GM12878 (cell line): ENCODE data around the gene DESI2. TPM values are rescaled to one million over a fixed set of nuclear protein-coding genes. Genes with fewer than 3 reads are reported as not detected.

Experiments used
- ATAC-seq: fragments of 200-7000 bp; cut with Tn5 transposase; 3 replicates; pipeline ENCODE4 v1.9.1; 2020; ENCODE audit warnings: mild to moderate bottlenecking, moderate library complexity
- BruUV-seq: library from RNA; stranded (reverse); fragments of 400-500 nt; replicated peaks from 2 replicates; lab custom pipeline; 2021; lab: Mats Ljungman, UMichigan
- CTCF ChIA-PET: fragments of 300-600 bp; sonication (Branson Sonifier 250); formaldehyde crosslinking; extraction: SDS; loops from one replicate; lab custom pipeline; 2021; ENCODE audit warnings: inconsistent platforms; lab: Yijun Ruan, JAX
- POLR2A ChIA-PET: fragments of 350-600 bp; formaldehyde crosslinking; extraction: SDS; loops from one replicate; lab custom pipeline; 2021; ENCODE audit warnings: inconsistent platforms; lab: Charles Lee
- RAD21 ChIA-PET: fragments of 300-600 bp; sonication (Branson Sonifier 250); formaldehyde crosslinking; loops from one replicate; lab custom pipeline; 2023; ENCODE audit warnings: antibody characterized with exemption; ENCODE audit not compliant: unreplicated experiment; lab: Charles Lee
- SMC1A ChIA-PET: fragments of 300-600 bp; sonication (Branson Sonifier 250); formaldehyde crosslinking; loops from one replicate; lab custom pipeline; 2023; ENCODE audit not compliant: unreplicated experiment, uncharacterized antibody; lab: Charles Lee
- DNase-seq: peaks from one replicate; pipeline ENCODE4 v3.0.0-alpha.2; 2011; ENCODE audit warnings: low read depth, low spot score
- FAIRE-seq: peaks from 3 replicates; lab custom pipeline; 2011; peaks lifted over from hg19 to GRCh38; lab: Jason Lieb, UNC
- H2AFZ ChIP-seq: 2 replicates; pipeline ENCODE4 v1.6.0; 2011; ENCODE audit warnings: low read depth, low read length, control low read depth; ENCODE audit not compliant: control insufficient read depth
- H3K27ac ChIP-seq: 2 replicates; pipeline ENCODE4 v1.5.1; 2011; ENCODE audit warnings: control low read depth; ENCODE audit not compliant: control insufficient read depth, insufficient read depth
- H3K27me3 ChIP-seq, 2 experiments: replicated peaks in 1 of 2; 2 replicates each; pipeline versions ENCODE4 v1.6.0 to v1.6.1; 2011; ENCODE audit warnings: low read length in 1 of 2; ENCODE audit not compliant: control insufficient read depth in 2 of 2, insufficient read depth in 2 of 2
- H3K36me3 ChIP-seq, 2 experiments: 2 replicates each; pipeline ENCODE4 v1.5.1; 2011; ENCODE audit warnings: low read length in 1 of 2; ENCODE audit not compliant: control insufficient read depth in 2 of 2, insufficient read depth in 2 of 2
- H3K4me1 ChIP-seq: 2 replicates; pipeline ENCODE4 v1.6.1; 2011; ENCODE audit warnings: mild to moderate bottlenecking, low read length, moderate library complexity, mixed read lengths; ENCODE audit not compliant: control insufficient read depth, insufficient read depth
- H3K4me2 ChIP-seq: 2 replicates; pipeline ENCODE4 v1.6.0; 2011; ENCODE audit warnings: control low read depth; ENCODE audit not compliant: control insufficient read depth, insufficient read depth
- H3K4me3 ChIP-seq: fragments of 200-600 bp; sonication (generic); 2 replicates; pipeline ENCODE4 v1.5.1; 2016
- H3K79me2 ChIP-seq: 2 replicates; pipeline ENCODE4 v1.6.0; 2011; ENCODE audit warnings: low read length; ENCODE audit not compliant: control insufficient read depth, insufficient read depth
- H3K9ac ChIP-seq: 2 replicates; pipeline ENCODE4 v1.8.0; 2011; ENCODE audit warnings: low read length, control low read depth, mixed read lengths; ENCODE audit not compliant: control insufficient read depth, insufficient read depth
- H3K9me3 ChIP-seq: replicated peaks from 3 replicates; pipeline ENCODE4 v1.5.1; 2011; ENCODE audit warnings: mild to moderate bottlenecking, low read length; ENCODE audit not compliant: control insufficient read depth, insufficient read depth
- H4K20me1 ChIP-seq: 2 replicates; pipeline ENCODE4 v1.6.0; 2011; ENCODE audit not compliant: control insufficient read depth, insufficient read depth
- HDAC6 ChIP-seq: fragments of 200-600 bp; sonication (generic); IDR thresholded peaks from one replicate; pipeline ENCODE4 v1.8.0; 2017; ENCODE audit warnings: antibody characterized with exemption; ENCODE audit not compliant: unreplicated experiment
- MYC ChIP-seq: IDR thresholded peaks from 2 replicates; pipeline ENCODE4 v1.6.1; 2011; ENCODE audit warnings: mild to moderate bottlenecking, low read length, moderate library complexity, inconsistent platforms; ENCODE audit not compliant: insufficient read depth, insufficient replicate concordance, insufficient read length, severe bottlenecking
- RB1 ChIP-seq: fragments of 450-650 bp; formaldehyde crosslinking; IDR thresholded peaks from 2 replicates; pipeline ENCODE4 v1.6.1; 2017; ENCODE audit warnings: mild to moderate bottlenecking, borderline replicate concordance
- RFX5 ChIP-seq: IDR thresholded peaks from 2 replicates; pipeline ENCODE4 v1.6.1; 2011; ENCODE audit warnings: low read depth, low read length, improper control_type of control experiment
- TARDBP ChIP-seq: IDR thresholded peaks from 2 replicates; pipeline ENCODE4 v1.6.1; 2016; ENCODE audit warnings: borderline replicate concordance
- WRNIP1 ChIP-seq: IDR thresholded peaks from 2 replicates; pipeline ENCODE4 v1.6.1; 2011; ENCODE audit warnings: low read depth, low read length, improper control_type of control experiment, borderline replicate concordance
- WGBS: methylation state at CpG from one replicate; pipeline ENCODE4 v1.1.6; 2016; ENCODE audit warnings: low lambda C conversion rate; ENCODE audit not compliant: insufficient replicate concordance, insufficient coverage; ENCODE audit errors: missing lambda C conversion rate; 5-methylcytosine and 5-hydroxymethylcytosine counted together
- in situ Hi-C: fragments of 300-500 bp; cut with MboI; formaldehyde crosslinking; loops from 9 replicates; pipeline ENCODE4 v1.14.3; 2018; ENCODE audit warnings: mixed read lengths
- intact Hi-C: fragments of 100-400 bp; cut with micrococcal nuclease; formaldehyde crosslinking; loops from one replicate; pipeline ENCODE4 v1.14.2; 2022; ENCODE audit not compliant: unreplicated experiment
- polyA plus RNA-seq, 11 experiments: library from polyadenylated mRNA; depleted of rRNA in 4 of 11; unstranded in 6 of 11; stranded (reverse) in 5 of 11; fragments of >200 nt; fragmentation: Nextera tagmentation in 4 of 11; fragmentation: Illumina TruSeq in 1 of 11; extraction: Ambion mirVana in 4 of 11; extraction: Trizol in 1 of 11; gene quantifications; 1 replicate in 1 of 11; 2 replicates in 10 of 11; pipeline versions ENCODE4 v1.2.1 to v1.2.3, GENCODE V29; 2011 to 2016; ENCODE audit warnings: inconsistent platforms in 2 of 11, missing spikeins in 2 of 11, low read depth in 1 of 11
- total RNA-seq, 4 experiments: library from RNA; depleted of rRNA in 3 of 4; stranded (reverse); fragments of >200 nt in 3 of 4; fragmentation: Illumina TruSeq in 1 of 4; extraction: Trizol in 1 of 4; gene quantifications; 2 replicates each; pipeline versions ENCODE4 v1.2.1 to v1.2.3, GENCODE V29; 2013 to 2021
- TF ChIP-seq, protein P1 (sequence below): fragments of 450-650 bp; formaldehyde crosslinking; IDR thresholded peaks from 2 replicates; pipeline ENCODE4 v1.4.0; 2020; ENCODE audit warnings: mild to moderate bottlenecking, moderate library complexity
- TF ChIP-seq, protein P2 (sequence below): IDR thresholded peaks from 2 replicates; pipeline ENCODE4 v1.6.1; 2012; ENCODE audit warnings: low read depth, low read length, improper control_type of control experiment

The DESI2 gene
- total and polyA plus RNA-seq, 10 of the 15 experiments (the other 5 are each of a cell fraction or from before 2014, with no cell fraction given): 6.2 to 21.5 (median 17.3) TPM

DNA sequence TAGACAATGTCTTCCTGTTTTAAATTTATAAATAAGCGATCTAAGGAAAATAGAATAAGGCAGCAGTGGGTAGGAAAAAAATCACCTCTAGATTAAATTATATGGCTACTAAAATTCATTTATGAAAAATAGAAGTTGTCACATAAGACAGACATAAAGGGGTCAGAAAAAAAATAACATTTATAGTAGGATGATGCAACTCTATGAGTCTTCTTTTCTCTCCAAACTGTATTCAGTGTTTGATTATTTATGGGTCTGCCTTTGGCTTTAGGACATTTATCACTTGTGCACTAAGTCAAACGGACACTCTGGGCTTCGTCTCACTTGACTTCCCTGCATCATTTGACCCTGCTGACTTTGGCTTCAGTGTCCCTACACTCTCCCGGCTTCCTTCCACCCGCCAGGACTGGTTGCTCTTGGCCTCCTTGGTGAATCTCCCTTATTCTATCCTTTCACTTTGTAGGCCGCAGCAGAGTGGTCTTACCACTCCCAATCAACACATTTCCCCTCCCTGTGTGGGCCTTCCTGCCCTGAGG lies 47.0 kb upstream of the DESI2 start (continued):
- TF ChIP-seq, protein P1, sequence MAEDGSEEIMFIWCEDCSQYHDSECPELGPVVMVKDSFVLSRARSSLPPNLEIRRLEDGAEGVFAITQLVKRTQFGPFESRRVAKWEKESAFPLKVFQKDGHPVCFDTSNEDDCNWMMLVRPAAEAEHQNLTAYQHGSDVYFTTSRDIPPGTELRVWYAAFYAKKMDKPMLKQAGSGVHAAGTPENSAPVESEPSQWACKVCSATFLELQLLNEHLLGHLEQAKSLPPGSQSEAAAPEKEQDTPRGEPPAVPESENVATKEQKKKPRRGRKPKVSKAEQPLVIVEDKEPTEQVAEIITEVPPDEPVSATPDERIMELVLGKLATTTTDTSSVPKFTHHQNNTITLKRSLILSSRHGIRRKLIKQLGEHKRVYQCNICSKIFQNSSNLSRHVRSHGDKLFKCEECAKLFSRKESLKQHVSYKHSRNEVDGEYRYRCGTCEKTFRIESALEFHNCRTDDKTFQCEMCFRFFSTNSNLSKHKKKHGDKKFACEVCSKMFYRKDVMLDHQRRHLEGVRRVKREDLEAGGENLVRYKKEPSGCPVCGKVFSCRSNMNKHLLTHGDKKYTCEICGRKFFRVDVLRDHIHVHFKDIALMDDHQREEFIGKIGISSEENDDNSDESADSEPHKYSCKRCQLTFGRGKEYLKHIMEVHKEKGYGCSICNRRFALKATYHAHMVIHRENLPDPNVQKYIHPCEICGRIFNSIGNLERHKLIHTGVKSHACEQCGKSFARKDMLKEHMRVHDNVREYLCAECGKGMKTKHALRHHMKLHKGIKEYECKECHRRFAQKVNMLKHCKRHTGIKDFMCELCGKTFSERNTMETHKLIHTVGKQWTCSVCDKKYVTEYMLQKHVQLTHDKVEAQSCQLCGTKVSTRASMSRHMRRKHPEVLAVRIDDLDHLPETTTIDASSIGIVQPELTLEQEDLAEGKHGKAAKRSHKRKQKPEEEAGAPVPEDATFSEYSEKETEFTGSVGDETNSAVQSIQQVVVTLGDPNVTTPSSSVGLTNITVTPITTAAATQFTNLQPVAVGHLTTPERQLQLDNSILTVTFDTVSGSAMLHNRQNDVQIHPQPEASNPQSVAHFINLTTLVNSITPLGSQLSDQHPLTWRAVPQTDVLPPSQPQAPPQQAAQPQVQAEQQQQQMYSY (CRISPR knock-in tag): no peak
- TF ChIP-seq, protein P2, sequence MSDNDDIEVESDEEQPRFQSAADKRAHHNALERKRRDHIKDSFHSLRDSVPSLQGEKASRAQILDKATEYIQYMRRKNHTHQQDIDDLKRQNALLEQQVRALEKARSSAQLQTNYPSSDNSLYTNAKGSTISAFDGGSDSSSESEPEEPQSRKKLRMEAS: no peak

- no peak for FAIRE-seq
- POLR2A ChIA-PET: interaction anchor here (0.5 kb wide), 1 partner anchor 12 kb away, joined by 3 read pairs; no protein-coding TSS in a partner anchor
Measured at GRCh38 chr1:244614113-244614836, 38.7 kb upstream of the DESI2 start.

More at GRCh38 chr1:244614113-244614836, 38.7 kb upstream of the DESI2 start:
- intact Hi-C loops: no loop called here
- no TSS peak for BruUV-seq
- in situ Hi-C loops: no loop called here
- H2AFZ ChIP-seq: no peak overlapping the region
- no peak overlapping the region for H3K4me2 ChIP-seq
- no peaks in the 10 kb centered on the region for H3K79me2 ChIP-seq
- no peaks in the 10 kb centered on the region for H3K9me3 ChIP-seq
- H3K4me1 ChIP-seq: no peaks in the 10 kb centered on the region
- no peak overlapping the region for H3K27ac ChIP-seq
- H4K20me1 ChIP-seq: peaks cover 3% of the 10 kb centered on the region; the same call in 1 of the 2 replicates
- no peak for TF ChIP-seq RB1
- no peak for TF ChIP-seq RFX5
- TF ChIP-seq TARDBP: no peak
- TF ChIP-seq HDAC6: no peak
- TF ChIP-seq MYC: no peak
- no peak for TF ChIP-seq WRNIP1
- ATAC-seq (no peak), DNase-seq (no peak)
- ChIA-PET SMC1A (no interaction called here), CTCF (interaction anchor here (1.0 to 2.1 kb wide), 2 partner anchors 182 to 187 kb away, joined by 3 to 7 read pairs; no protein-coding TSS in a partner anchor), RAD21 (no interaction called here)
- H3K27me3 ChIP-seq: peaks cover 0 to under 1% of the 10 kb centered on the region in 2 experiments; a peak in 2 of 4 replicates
- H3K9ac ChIP-seq: no peak overlapping the region
- no peaks in the 10 kb centered on the region for H3K36me3 ChIP-seq
- WGBS: 51% methylated on average over 9 of the region's 9 CpGs
- H3K4me3 ChIP-seq: no peak overlapping the region
